GM20431 (cell line): ENCODE data around the gene PPIL1.

Source experiments
- in situ Hi-C: fragments of 300-500 bp; cut with MseI, MboI; formaldehyde crosslinking; loops from one replicate; pipeline ENCODE4 v1.15.0; 2020; ENCODE audit warnings: low sequenced_read_pairs; ENCODE audit not compliant: unreplicated experiment

PPIL1 gene

DNA sequence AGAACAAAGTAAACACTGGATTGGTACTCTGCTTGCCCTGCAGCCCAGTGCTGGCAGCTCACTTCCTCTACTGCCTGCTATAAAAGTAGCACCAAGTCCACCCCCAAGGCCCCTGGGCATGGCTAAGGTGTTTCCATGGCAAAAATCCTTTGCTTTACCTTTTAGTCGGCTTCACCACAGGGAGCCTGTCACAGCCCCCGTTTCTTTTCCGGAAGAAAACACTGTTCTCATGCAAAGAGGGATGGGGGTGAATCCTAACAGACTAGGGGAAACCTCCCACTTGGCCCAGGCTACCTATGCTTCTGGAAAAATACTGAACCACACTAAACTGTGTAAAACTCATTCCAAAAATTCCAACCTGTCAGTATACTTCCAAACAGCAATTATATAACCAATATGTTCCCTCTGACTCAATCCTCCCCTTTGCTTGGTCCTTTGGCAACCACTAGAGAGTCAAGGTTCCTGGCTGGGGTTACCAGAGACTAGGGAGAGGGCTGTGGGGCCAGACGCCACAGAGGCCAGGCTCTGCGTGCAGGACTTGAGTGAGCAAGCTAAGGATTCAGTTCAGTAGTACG lies 16.1 kb downstream of the PPIL1 start:
- in situ Hi-C loops: no loop called here

GRCh38 chr6:36857325-36857724 lies 17.3 kb downstream of the PPIL1 start:
- in situ Hi-C loops: no loop called here

GRCh38 chr6:36856277-36856676 lies 18.3 kb downstream of the PPIL1 start:
- in situ Hi-C loops: no loop called here

DNA sequence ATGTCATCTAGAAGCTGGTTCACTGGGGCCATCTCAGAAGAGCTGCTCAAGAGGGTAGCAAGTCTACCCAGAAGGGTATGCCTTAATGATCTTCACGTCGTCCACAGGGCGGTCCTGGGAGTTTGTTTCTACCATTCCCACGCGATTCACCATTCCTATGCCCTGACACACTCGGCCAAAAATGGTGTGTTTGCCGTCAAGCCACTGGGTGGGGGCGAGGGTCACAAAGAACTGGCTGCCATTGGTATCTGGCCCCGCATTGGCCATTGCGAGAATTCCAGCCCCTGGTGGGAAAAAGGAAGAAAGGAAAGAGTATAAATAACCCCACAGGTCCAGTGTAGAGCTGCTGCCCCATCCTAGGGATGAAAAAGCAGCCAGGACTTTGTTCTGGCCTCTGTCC lies 18.9 kb downstream of the PPIL1 start:
- in situ Hi-C loops: no loop called here

DNA sequence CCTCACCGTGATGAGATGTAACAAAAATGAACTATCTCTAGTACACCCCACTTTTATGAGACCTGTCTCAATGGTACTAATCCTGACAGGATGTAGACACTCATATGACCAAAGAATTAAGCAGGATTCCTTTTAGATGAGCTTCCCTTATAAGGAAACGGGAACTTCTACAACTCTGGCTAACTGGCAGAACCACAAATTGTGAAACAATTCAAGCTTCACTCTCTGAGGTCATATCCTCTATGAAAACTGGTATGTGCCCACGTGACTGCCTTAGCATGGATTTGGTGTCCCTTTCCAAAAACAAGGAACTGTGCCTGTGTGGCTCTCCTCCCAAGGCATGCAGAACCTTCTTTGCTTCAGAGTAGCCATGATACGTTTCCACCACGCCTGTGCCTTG lies 21.3 kb downstream of the PPIL1 start:
- in situ Hi-C loops: no loop called here

- in situ Hi-C loops: no loop called here
Measured at GRCh38 chr6:36852481-36853147, 22.0 kb downstream of the PPIL1 start.

DNA sequence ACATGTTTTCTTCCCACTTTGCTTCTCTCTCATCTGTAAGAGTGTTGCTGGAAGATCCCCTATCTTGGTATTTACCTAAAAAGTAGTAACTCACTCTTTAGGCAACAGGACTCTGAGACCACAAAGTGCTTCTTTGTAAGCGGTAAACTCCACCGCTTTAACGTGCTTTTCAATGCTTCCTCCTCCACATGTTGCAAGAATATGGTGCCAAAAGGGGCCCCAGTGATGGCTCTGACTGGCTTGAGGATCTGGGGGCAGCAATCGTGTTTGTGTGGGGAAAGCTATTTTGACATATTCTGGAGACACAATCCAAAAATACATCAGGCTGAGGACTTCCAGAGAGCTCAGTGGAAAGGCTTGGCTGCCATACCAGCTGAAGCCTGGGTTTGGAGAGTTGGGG lies 23.0 kb downstream of the PPIL1 start:
- in situ Hi-C loops: no loop called here

GRCh38 chr6:36851149-36851614 lies 23.4 kb downstream of the PPIL1 start:
- in situ Hi-C loops: no loop called here

GRCh38 chr6:36850021-36850420 lies 24.6 kb downstream of the PPIL1 start:
- in situ Hi-C loops: no loop called here

DNA sequence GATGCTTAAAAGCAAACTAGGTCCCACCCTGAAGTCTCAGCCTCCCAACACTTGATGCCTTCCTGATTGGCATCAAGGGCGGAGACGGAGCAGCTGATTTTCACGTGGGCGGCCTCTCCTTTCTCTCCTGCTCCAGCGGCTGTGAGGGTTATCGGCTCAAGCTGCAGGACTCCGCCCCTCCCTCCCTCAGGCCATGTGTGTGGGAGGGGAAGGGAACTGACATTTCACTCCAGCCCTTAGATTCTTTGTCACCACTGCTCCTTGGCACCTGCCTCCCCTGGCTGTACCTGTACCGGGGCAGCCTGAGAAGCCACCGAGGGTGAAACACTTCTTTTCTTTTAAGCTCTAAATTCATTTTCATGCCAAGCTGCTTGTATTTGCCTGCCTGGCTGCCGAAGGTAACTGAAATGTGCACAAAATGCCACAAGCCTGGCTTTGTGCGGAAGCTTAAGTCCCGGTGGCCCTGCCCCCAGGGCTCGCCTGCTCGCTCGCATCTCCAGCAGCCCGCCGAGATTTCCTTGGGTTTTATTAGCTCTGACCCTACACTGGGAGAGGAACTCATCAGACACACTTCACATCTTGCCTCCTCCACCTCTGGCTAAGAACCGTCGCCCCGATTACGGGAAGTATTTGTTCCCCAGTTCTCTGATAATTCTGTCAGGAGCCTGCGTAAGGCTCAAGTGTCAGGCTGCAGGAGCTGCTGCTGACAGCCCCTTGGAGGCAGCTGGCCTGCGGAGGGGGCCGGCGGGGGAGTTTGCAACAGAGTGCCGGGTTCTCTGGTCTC lies 25.8 kb downstream of the PPIL1 start:
- in situ Hi-C loops: no loop called here

DNA sequence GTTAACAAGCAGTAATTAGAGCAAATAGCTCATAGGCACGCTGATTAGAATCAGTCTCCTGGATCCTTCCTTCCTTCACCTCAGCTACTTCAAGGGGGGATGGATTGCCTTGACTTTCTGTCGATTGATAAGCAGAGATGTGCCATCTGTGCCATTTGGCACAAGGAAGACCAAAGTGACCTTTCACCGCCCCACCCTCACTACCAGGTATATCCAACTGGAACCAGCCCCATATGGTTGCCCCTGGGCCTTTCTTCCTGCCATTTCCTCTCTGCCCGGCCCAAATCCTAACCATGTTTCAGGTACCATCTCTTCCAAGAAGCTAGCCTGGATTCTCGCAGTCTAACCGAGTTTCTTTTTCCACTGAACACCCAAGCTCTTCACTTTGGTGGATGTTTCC lies 26.6 kb downstream of the PPIL1 start:
- in situ Hi-C loops: no loop called here

DNA sequence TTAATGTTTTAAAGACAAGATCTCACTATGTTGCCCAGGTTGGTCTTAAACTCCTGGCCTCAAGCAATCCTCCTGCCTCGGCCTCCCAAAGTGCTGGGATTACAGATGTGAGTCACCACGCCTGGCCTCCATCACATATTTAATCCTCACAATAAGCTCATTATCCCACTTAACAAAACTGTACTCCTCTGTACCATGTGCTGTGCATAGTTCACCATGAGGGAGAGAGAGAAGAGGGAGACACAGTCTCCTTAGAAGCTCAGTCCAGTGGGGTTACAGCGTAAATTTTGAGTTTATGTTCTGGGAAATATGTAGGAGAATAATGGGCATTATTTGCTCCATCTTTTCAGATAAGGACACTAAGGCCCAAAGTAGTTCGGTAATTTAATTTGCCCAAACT lies 27.5 kb downstream of the PPIL1 start:
- in situ Hi-C loops: no loop called here

- in situ Hi-C loops: no loop called here
Measured at GRCh38 chr6:36845233-36845632, 29.4 kb downstream of the PPIL1 start.

GRCh38 chr6:36844232-36845170 lies 30.1 kb downstream of the PPIL1 start:
- in situ Hi-C loops: no loop called here

DNA sequence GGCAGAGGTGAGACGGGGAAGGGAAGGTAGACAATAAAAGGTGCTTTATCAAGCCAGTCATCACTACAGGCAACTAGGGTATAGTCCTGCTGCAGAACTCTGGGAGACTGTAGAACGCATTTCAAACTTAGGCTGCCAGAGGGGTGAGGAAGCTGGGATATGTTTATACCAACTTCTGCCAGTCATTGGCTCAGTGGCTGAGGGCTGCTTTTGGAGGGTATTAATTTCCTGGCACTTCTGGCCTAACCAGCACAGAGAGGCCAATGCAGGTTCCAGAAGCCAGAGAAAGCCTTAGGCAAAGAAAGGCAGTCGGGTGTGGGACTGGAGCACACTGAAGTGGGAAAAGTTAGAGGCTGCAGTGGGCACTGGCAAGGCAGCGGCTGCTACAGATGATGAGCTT lies 31.4 kb downstream of the PPIL1 start:
- in situ Hi-C loops: no loop called here

DNA sequence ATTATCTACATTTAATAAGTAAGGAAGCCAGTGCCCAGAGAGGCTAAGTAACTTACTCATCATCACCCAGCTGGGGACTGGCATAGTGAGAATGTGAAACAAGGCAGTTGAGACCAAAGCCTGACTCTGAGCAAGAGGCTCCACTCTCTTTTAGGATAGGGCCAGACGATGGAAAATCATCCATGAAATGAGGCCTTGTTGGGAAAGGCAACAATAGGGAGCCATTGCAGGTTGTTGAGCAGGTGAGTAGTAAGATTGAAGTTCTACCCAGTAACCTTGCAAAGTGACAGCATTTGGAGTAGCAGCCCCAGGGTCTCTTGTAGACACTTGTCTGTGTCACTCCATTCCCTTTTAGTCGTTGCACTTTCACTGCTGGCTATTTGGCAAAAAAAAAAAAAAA lies 32.8 kb downstream of the PPIL1 start:
- in situ Hi-C loops: no loop called here

DNA sequence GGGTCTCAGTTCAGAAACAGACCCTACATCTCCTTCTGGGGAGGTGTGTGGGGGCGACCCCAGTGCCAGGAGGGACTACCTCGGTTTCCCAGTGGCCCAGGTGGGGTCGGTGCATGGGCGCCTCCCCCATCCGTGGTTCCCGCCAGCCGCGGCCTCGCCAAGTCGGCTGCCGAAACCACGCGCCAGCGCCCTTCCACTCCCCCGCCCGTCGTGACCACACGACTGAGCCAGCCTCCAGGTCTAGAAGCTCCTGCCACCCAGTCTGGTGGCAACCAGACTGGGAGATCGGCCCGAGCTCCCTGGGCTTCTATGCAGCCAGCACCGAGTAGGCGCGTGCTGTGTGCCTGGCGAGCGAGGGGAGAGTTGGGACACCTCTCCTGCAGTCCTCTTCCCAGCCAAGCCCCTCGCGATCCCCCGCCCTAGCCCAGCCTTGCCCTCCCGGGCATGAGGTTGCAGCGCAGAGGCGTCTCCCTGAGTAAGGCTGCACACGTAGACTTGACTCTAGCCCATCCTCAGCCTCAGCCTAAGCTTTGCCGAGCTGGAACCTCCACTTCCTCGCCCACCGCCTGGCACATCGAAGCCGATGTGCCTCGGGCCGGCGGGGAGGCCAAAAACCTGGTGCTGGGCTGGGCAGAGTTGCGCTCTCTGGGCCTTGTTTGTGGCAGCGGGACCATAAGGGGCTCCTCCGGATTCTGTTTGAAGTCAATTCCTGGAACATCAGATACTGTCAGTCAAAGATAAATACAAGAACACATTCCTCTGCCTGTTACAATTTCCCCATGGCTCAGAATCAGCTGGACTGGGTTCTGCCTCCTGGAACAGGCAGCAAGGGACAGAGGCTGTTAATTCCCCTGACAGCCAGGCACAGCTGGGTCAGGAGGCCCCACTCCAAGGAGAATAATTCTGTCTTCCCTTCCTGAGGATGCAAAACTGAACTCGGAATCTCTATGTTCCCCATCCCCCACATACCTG lies 33.9 kb downstream of the PPIL1 start:
- in situ Hi-C loops: no loop called here

- in situ Hi-C loops: no loop called here
Measured at GRCh38 chr6:36839749-36840431, 34.7 kb downstream of the PPIL1 start.
